Right lobe of liver (tissue), 6 donors: ENCODE data around the gene HIGD2B. TPM values are rescaled to one million over a fixed set of nuclear protein-coding genes. Genes with fewer than 3 reads are reported as not detected.

ENCODE experiments used
- ATAC-seq, 4 donors: fragments of 200-7000 bp; cut with Tn5 transposase; one replicate each; pipeline ENCODE4 v1.9.1; 2020; ENCODE audit warnings: mild to moderate bottlenecking in 4 of 4, moderate library complexity in 4 of 4
- DNase-seq, 3 donors: peaks; one replicate each; pipeline ENCODE4 v3.0.0-alpha.2; 2020
- H3K27ac ChIP-seq, 3 donors: fragments of 200-600 bp; one replicate each; pipeline ENCODE4 v1.8.0; 2022
- H3K27me3 ChIP-seq, 2 donors: fragments of 200-600 bp; one replicate each; pipeline ENCODE4 v1.8.0; 2022
- H3K36me3 ChIP-seq, 4 donors: fragments of 200-600 bp; sonication (generic) in 1 of 4; one replicate each; pipeline versions ENCODE4 v1.5.1 to v1.8.0; 2017 to 2022; ENCODE audit warnings: control low read depth in 1 of 4
- H3K4me1 ChIP-seq, 4 donors: fragments of 200-600 bp; sonication (generic) in 1 of 4; one replicate each; pipeline versions ENCODE4 v1.5.1 to v1.8.0; 2017 to 2022; ENCODE audit warnings: control low read depth in 1 of 4
- H3K4me3 ChIP-seq, 3 donors: fragments of 200-600 bp; one replicate each; pipeline ENCODE4 v1.8.0; 2022
- H3K9me3 ChIP-seq, 4 donors: fragments of 200-600 bp; sonication (generic) in 1 of 4; one replicate each; pipeline versions ENCODE4 v1.5.1 to v1.8.0; 2017 to 2022; ENCODE audit warnings: control low read depth in 1 of 4
- CTCF ChIP-seq, 4 donors: fragments of 200-600 bp in 3 of 4; fragments of 450-650 bp in 1 of 4; IDR thresholded peaks; one replicate each; pipeline versions ENCODE4 v1.5.1 to v1.8.0; 2016 to 2022; ENCODE audit warnings: antibody characterized with exemption in 4 of 4, mild to moderate bottlenecking in 2 of 4
- POLR2A ChIP-seq: fragments of 450-650 bp; IDR thresholded peaks from one replicate; pipeline ENCODE4 v1.6.1; 2017; ENCODE audit warnings: antibody characterized with exemption, mild to moderate bottlenecking
- WGBS: methylation state at CpG from one replicate; pipeline ENCODE4 v1.1.6; 2018; ENCODE audit warnings: low coverage, low lambda C conversion rate; ENCODE audit not compliant: insufficient coverage; ENCODE audit errors: missing lambda C conversion rate; 5-methylcytosine and 5-hydroxymethylcytosine counted together
- intact Hi-C, 2 donors: fragments of 100-400 bp; cut with DNase I; formaldehyde crosslinking; loops; one replicate each; pipeline versions ENCODE4 v1.11.2 to v1.14.1; 2022
- total RNA-seq, 6 experiments: library from RNA; depleted of rRNA in 2 of 6; stranded (reverse); fragments of >200 nt in 2 of 6; fragmentation: NEBNext Ultra II Directional in 3 of 6; extraction: Animal tissue kit (Norgen Biotek cat#: 25700) in 3 of 6; gene quantifications; one replicate each; pipeline versions ENCODE4 v1.1.0 to v1.2.4, GENCODE V29; 2016 to 2023
- donor health status: DM: no; HTN: yes; CAD: no.
- donor health status: DM: no; HTN: no; CAD: no.
- donor health status: DM: no; HTN: no; CAD: no.
- donor health status: DM: no; HTN: yes; CAD: no.
- donor health status: DM: no; HTN: yes; CAD: no.

The HIGD2B gene
- total RNA-seq, 6 experiments from 2014 or later: 0.24 TPM; not detected in 5

- 92% methylated on average over 3 of the region's 3 CpGs for WGBS
- H3K4me3 ChIP-seq: no peak overlapping the region
- intact Hi-C loops: no loop called here
- no peak for TF ChIP-seq POLR2A
- TF ChIP-seq CTCF (IDR thresholded peaks at IDR 0.05): no peak
- no peak overlapping the region for H3K27ac ChIP-seq
- no peak for ATAC-seq
- H3K9me3 ChIP-seq: no peaks in the 10 kb centered on the region
- DNase-seq: no peak
- peaks cover 0 to 6% (median 0%) of the 10 kb centered on the region in 4 donors for H3K4me1 ChIP-seq
- no peaks in the 10 kb centered on the region for H3K36me3 ChIP-seq
- H3K27me3 ChIP-seq: no peaks in the 10 kb centered on the region
These were observed 3.2 kb downstream of the HIGD2B start for GRCh38 chr15:72682772-72683171.

GRCh38 chr15:72680931-72681330 lies 5.1 kb downstream of the HIGD2B start:
- no peaks in the 10 kb centered on the region for H3K4me1 ChIP-seq
- DNase-seq (no peak), ATAC-seq (no peak)
- H3K27ac ChIP-seq: no peak overlapping the region
- H3K4me3 ChIP-seq: no peak overlapping the region
- intact Hi-C loops: no loop called here
- no peaks in the 10 kb centered on the region for H3K9me3 ChIP-seq
- TF ChIP-seq CTCF (IDR thresholded peaks at IDR 0.05): no peak
- no peak for TF ChIP-seq POLR2A
- H3K27me3 ChIP-seq: no peaks in the 10 kb centered on the region
- WGBS: 35% methylated on average over 3 of the region's 3 CpGs
- no peaks in the 10 kb centered on the region for H3K36me3 ChIP-seq

- H3K9me3 ChIP-seq: no peaks in the 10 kb centered on the region
- TF ChIP-seq CTCF (IDR thresholded peaks at IDR 0.05) (no peak), POLR2A (no peak)
- intact Hi-C loops: loop anchor here in 1 of 2 donors (10.0 kb wide), 1 partner anchor 362 kb away; no protein-coding TSS in a partner anchor
- no peaks in the 10 kb centered on the region for H3K4me1 ChIP-seq
- no peak overlapping the region for H3K27ac ChIP-seq
- WGBS: 78% methylated on average over 3 of the region's 4 CpGs
- DNase-seq (no peak), ATAC-seq (no peak)
- H3K36me3 ChIP-seq: no peaks in the 10 kb centered on the region
- H3K4me3 ChIP-seq: no peak overlapping the region
- H3K27me3 ChIP-seq: no peaks in the 10 kb centered on the region
These were observed 9.1 kb downstream of the HIGD2B start for GRCh38 chr15:72676838-72677237.

GRCh38 chr15:72671525-72671924 lies 14.5 kb downstream of the HIGD2B start:
- TF ChIP-seq POLR2A (no peak), CTCF (IDR thresholded peaks at IDR 0.05) (no peak)
- intact Hi-C loops: loop anchor here in 1 of 2 donors (10.0 kb wide), 1 partner anchor 357 kb away; no protein-coding TSS in a partner anchor
- Histone ChIP-seq H3K27ac (no peak overlapping the region), H3K36me3 (no peaks in the 10 kb centered on the region), H3K4me1 (no peaks in the 10 kb centered on the region), H3K27me3 (no peaks in the 10 kb centered on the region), H3K4me3 (no peak overlapping the region), H3K9me3 (no peaks in the 10 kb centered on the region)
- no peak for DNase-seq
- no peak for ATAC-seq
- 31% methylated on average over 3 of the region's 3 CpGs for WGBS
